ENCODE measurements around the gene PHF12. TPM values are rescaled to one million over a fixed set of nuclear protein-coding genes. Genes with fewer than 3 reads are reported as not detected.

The PHF12 gene
- total and polyA plus RNA-seq, 7 donors: 6.9 to 54.3 (median 39.1) TPM

DNA sequence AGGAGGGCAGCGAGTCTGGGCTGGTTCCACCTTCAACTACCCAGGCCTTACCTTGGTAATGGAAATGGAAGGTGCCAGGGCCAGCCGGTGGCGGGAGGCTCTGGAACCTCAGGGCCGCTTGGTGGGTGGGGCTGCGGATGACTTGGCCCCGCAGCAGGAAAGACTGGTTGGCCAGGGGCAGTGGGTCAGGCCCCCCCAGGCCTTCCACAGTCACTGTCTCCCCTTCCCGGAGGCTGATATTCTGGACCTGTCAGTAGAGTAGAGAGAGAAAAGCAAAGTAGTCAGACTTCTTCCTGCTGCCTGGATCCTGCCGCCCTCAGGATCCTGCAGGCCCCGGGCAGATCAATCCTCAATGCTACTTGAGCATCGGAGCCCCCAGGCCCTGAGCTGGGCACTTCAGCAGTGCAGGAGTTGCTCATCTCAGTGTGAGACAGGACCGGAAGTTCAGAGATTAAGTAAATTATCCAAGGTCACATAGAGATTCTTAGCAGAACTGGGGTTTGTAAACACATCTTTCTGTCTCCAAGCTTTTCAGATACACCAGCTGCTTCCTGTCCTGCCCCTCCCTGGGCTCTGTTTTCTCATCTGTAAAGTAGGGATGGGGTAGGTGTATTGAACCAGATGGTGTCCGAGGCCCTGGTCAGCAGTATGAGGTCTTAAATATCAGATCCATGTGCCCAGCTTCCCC is 18.5 kb upstream of the PHF12 start:
- TF ChIP-seq EP300 (IDR thresholded peaks at IDR 0.05) (no peak), POLR2A (IDR thresholded peaks at IDR 0.05) (no peak), POLR2AphosphoS5 (IDR thresholded peaks at IDR 0.05) (no peak)
- TF ChIP-seq, protein P1, sequence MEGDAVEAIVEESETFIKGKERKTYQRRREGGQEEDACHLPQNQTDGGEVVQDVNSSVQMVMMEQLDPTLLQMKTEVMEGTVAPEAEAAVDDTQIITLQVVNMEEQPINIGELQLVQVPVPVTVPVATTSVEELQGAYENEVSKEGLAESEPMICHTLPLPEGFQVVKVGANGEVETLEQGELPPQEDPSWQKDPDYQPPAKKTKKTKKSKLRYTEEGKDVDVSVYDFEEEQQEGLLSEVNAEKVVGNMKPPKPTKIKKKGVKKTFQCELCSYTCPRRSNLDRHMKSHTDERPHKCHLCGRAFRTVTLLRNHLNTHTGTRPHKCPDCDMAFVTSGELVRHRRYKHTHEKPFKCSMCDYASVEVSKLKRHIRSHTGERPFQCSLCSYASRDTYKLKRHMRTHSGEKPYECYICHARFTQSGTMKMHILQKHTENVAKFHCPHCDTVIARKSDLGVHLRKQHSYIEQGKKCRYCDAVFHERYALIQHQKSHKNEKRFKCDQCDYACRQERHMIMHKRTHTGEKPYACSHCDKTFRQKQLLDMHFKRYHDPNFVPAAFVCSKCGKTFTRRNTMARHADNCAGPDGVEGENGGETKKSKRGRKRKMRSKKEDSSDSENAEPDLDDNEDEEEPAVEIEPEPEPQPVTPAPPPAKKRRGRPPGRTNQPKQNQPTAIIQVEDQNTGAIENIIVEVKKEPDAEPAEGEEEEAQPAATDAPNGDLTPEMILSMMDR (IDR thresholded peaks at IDR 0.05): no peak
- Histone ChIP-seq H3K27ac (no peak overlapping the region), H3K36me3 (no peaks in the 10 kb centered on the region), H3K9me3 (no peaks in the 10 kb centered on the region), H3K4me3 (no peak overlapping the region), H3K27me3 (no peaks in the 10 kb centered on the region), H3K4me1 (no peaks in the 10 kb centered on the region)
- 61 to 75% methylated on average over 12 of the region's 12 CpGs for WGBS, 2 donors
- no peak for DNase-seq
- intact Hi-C loops (cut with DNase I): no loop called here

DNA sequence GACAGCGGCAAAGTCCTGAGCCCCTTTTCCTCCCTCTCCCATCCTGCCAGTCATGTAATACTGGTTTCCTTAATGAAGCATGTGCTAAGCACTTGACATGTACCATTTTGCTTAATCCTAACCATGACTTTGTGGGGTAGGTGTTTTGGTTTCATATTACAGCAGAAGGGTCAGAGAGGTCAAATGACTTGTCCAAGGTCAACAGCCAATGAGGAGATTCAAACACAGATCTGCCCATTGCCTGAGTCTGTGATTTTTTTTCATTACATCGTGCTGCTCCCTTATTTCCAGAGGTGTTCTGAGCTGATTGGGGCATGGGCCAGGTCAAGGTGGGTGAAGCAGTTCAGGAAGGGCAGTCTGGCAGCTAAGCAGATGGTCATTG is 17.6 kb upstream of the PHF12 start:
- intact Hi-C loops (cut with DNase I): no loop called here
- Histone ChIP-seq H3K27me3 (no peaks in the 10 kb centered on the region), H3K9me3 (no peaks in the 10 kb centered on the region), H3K36me3 (no peaks in the 10 kb centered on the region), H3K4me3 (no peak overlapping the region), H3K4me1 (no peaks in the 10 kb centered on the region), H3K27ac (no peak overlapping the region)
- WGBS, 2 donors: 72 to 78% methylated on average over 2 of the region's 2 CpGs
- TF ChIP-seq POLR2AphosphoS5 (IDR thresholded peaks at IDR 0.05) (no peak), EP300 (IDR thresholded peaks at IDR 0.05) (no peak), POLR2A (IDR thresholded peaks at IDR 0.05) (no peak)
- TF ChIP-seq, protein P1 (IDR thresholded peaks at IDR 0.05): no peak
- no peak for DNase-seq

DNA sequence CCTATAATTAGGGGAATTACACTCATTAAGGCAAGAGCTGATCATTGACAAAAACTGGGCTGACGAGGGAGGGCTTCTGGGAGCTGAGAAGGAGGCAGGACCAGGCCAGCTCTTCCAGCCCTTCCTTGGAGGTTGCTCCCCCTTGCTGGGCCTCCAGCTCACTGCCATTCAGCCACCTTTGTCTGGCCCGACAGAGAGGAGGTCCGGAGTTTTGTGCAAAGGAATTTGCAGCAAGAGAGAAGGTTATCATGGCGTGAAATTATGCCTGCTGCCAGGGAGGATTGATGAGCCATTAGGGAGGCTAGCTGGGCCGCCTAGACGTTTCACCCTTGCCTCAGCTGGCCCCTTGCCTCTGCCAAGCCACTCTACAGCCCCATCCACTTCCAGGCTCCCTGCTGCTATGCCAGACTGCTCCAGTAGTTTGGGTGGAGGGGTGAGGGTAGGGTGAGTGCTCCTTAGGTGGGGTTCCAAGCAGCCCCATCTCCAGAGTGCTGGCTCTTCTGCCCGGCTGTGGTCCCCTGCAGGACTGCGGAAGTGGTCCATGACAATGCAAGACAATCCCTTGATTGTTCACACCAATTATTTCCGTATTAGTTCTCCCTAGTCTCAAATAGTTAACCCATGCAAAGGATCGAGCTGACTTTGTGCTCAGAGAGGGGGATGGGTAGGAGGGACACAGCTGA is 17.1 kb upstream of the PHF12 start:
- H3K4me3 ChIP-seq: no peak overlapping the region
- H3K27ac ChIP-seq: no peak overlapping the region
- 50 to 67% methylated on average over 10 of the region's 10 CpGs for WGBS, 2 donors
- no peaks in the 10 kb centered on the region for H3K9me3 ChIP-seq
- DNase-seq: no peak
- no peaks in the 10 kb centered on the region for H3K4me1 ChIP-seq
- no peaks in the 10 kb centered on the region for H3K27me3 ChIP-seq
- no peaks in the 10 kb centered on the region for H3K36me3 ChIP-seq
- TF ChIP-seq EP300 (IDR thresholded peaks at IDR 0.05): no peak
- no peak for TF ChIP-seq POLR2A (IDR thresholded peaks at IDR 0.05)
- TF ChIP-seq POLR2AphosphoS5 (IDR thresholded peaks at IDR 0.05): no peak
- TF ChIP-seq, protein P1 (IDR thresholded peaks at IDR 0.05): no peak
- intact Hi-C loops (cut with DNase I): no loop called here

DNA sequence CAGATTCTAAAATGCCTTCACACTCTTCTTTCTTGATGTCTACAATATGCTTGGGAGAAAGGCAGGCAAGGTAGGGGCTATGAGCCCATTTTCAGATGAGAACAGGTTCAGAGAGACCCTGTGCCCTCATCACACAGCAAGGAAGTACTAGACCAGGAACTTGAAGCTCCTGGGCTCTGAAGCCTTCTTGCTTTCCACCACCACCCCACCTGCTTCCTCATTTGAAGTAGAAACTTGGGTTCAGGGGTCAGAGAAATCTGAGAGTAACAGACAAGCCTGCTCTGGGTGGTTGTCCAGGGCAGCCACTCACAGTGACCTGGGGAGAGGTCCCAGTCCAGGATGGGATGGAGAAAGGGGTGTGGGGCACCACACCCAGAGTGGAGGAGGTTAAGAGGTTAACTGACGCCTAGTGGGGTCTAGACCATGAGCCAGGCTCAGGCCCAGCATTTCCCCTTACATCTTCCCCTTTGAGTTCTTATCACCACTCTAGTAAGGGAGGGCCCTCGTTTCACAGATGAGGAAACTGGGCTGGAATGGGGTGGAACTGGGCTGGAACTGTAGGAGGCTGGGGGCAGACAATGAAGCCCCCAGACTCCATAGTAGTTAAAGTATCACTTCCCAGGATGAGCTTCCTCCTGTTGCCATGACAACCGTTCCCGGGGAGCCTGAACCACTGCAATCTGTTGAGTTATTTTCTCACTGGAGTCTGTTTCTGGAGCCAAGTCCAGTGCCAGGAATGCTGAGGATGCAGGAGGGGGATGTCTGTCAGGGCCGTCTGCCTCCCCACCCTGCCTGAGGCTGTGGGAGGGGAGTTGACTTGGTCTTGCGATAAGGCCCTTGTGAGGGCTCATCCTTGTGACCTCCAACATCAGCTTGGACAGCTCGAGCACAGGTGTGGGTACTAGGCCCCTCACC is 16.2 kb upstream of the PHF12 start:
- Histone ChIP-seq H3K36me3 (no peaks in the 10 kb centered on the region), H3K27ac (no peak overlapping the region), H3K27me3 (no peaks in the 10 kb centered on the region), H3K4me3 (no peak overlapping the region), H3K4me1 (no peaks in the 10 kb centered on the region), H3K9me3 (no peaks in the 10 kb centered on the region)
- WGBS, 2 donors: 49 to 63% methylated on average over 7 of the region's 7 CpGs
- TF ChIP-seq, protein P1 (IDR thresholded peaks at IDR 0.05): no peak
- no peak for TF ChIP-seq POLR2A (IDR thresholded peaks at IDR 0.05)
- no peak for TF ChIP-seq POLR2AphosphoS5 (IDR thresholded peaks at IDR 0.05)
- TF ChIP-seq EP300 (IDR thresholded peaks at IDR 0.05): no peak
- DNase-seq: no peak
- intact Hi-C loops (cut with DNase I): no loop called here

Measured in sigmoid colon (tissue), 7 donors.